Measurements from ENCODE around the gene TMEM151A.

TMEM151A gene

DNA sequence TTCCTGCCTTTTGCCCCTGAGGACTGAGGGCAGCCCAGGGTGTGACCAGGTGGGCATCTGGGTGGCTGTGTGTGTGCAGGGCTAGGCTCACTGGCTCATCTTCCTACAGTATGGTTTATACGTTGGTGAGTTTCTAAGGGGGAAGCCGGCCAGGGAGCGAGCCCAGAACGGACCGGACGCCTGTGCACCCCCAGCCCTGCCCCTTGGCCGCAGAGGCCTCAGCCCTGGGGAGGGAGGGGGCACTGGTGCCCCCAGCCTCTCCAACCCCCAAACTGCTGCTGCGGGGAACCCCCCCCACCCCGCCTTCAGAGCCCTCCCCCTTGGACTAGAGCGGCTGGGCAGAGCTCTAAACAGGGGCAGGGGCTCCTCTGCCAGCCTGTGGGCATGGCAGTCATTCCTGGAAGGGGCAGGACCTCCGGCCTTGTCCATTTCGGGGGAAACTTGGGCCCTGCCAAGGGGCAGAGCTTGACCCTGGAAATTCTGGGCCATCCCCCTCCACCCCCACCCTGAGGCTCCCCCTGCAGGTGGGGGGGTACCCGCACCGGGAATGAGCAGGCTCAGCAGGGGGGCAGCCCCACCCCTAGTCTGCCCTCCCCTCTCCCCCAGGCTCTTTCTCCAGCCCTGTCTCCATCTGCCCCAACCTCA lies 8.1 kb upstream of the TMEM151A start:
- DNase-seq: no peak

GRCh38 chr11:66284526-66285078 lies 7.1 kb upstream of the TMEM151A start:
- DNase-seq: no peak

GRCh38 chr11:66285250-66285947 lies 6.3 kb upstream of the TMEM151A start:
- no peak for DNase-seq

GRCh38 chr11:66286699-66287098 lies 5.0 kb upstream of the TMEM151A start:
- DNase-seq: no peak

GRCh38 chr11:66287211-66287888 lies 4.3 kb upstream of the TMEM151A start:
- DNase-seq: no peak

DNA sequence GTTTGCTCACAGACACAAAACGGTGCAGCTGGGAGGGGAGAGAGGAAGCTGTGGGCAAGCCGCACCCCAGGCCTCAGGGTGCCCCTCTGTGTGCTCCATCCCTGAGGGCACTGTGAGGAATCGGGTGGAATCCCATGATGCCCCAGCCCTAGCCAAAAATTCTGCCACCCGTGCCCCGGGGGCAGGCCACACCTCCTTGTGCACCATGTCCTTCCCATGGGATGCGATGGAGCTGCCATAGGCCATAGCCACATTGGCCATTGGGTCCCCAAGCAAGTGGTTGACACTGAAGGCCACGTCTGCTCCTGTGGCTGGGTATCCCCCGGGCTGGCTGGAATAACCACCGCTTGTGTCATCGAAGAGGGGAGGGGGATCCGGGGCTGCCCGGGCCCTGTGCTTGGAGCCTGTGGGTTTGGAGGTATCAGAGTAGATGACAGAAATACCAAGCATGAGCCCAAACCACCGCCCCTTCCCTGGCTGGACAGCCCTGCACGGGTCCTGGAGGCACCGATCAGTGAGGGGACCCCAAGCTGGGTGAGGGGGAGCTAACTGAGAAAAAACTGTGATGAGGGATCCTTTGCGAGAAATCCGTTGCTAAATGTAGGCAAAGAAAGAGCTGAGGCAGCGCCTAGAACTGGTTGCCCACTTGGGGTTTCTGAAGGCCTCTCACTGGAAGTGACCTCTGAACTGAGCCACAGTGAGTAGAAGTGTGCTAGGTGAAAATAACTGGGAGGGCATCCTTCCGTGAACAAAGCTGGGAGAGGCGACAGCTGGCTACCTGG lies 3.6 kb upstream of the TMEM151A start:
- no peak for DNase-seq

DNA sequence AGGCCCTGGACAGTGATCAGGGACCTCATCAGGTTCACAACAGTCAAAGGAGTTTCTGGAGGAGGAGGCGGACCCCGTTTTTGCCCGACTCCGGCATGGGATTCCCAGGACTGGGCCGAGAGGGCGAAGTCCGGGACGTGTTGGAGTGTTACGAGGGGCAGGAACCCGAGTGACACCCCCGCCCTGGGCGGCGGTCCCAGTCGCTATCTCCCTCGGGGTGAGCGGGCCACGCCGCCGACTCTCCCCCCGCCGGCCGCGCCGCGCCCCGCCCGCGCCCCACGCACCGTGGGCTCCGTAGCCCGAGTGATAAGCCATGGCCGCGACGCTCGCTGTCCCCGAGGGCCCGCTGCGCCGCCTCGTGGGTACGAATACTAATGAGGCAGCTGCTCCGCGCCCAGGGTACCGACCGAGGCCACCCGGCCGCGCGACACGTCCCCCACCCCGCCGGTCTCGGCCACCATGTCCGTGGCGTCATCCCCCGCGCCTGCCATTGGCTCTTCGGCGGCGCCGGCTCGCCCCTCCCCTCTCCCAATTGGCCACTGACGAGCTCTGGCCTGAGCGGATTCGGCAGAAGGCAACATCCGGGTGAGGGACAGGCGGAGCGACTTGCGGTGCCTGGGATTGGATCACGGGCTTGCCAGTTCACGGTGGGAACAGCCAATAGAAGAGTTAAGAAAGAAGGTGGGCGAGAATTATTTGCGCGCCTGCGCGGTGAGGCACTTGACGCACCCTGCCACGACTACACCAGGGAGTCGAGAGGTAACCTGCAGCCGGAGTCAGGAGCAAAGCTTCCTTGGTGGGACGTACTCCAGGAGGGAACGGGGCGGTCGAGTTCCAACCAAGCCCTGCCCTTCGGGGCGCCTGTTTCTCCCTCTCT lies 2.8 kb upstream of the TMEM151A start, which contains the start of gene YIF1A:
YIF1A (minus strand) TSS at position 473 of the 877 bp plus-strand sequence; CDS start at position 315, 158 bp downstream.
- peak; percentile 99 for DNase-seq

- no peak for DNase-seq
Measured at GRCh38 chr11:66289548-66290329, 2.0 kb upstream of the TMEM151A start.

GRCh38 chr11:66290330-66290621 lies 1.4 kb upstream of the TMEM151A start:
- no peak for DNase-seq

- no peak for DNase-seq
Measured at GRCh38 chr11:66291303-66291705, 390 bp upstream of the TMEM151A start.

DNA sequence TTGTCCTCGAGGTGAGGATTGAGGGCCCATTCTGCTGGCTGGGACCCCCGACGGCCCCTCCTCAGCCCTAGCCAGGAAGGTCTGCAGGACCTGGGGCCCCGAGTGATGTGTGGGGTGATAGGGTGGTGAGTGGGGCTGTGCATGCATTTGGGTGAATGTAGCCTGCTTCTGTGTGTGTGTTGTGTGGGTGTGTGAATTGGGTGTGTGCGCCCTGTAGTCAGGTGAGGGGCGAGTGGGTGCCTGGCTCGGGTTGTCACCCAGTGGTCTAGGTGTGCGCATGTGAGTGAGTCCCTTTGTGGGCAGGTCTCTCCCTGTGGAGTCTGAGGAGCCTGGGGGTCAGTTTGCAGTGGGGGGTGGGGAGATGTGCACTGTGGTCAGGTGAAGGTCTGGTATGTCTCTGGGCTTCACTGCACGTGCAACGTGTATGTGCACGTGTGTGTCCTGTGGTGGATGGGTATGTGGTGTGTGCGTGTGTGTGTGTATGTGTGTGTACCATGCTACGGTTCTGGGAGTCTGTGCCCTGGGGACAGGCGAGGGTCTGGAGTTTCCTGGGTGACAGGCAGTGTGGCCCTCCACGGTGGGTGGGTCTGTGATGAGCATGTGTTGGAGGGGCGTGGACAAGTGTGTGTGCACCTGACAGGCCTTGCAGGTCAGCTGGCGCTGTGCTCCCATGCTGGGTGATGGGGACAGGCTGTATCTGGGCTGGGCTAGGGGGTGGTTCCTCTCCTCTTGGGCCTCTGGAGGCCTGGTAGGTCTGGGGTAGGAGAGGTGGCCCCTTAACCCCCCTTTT lies 1.0 kb downstream of the TMEM151A start:
- DNase-seq: no peak

DNA sequence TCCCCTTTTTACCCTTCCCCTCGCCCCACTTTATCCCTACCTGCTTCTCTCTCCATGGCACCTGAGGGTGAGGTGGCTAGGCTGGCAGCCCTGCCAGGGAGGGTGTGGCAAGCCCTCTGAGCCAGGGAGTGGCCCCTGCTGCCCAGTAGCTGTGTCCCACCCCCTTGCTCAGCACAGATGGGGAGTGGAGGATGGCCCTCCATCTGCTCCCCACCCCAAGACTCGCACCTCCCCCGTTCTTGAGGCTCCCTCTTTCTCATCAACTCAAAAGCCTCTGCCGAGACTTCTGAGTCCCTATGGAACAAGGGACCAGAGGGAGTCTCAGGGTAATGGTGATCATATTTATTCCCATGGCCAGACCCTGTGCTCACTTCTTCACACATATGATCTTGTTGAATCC lies 1.7 kb downstream of the TMEM151A start:
- no peak for DNase-seq

- DNase-seq: no peak
Measured at GRCh38 chr11:66293777-66294625, 2.3 kb downstream of the TMEM151A start.

- no peak for DNase-seq
Measured at GRCh38 chr11:66294626-66295620, 3.2 kb downstream of the TMEM151A start.

DNA sequence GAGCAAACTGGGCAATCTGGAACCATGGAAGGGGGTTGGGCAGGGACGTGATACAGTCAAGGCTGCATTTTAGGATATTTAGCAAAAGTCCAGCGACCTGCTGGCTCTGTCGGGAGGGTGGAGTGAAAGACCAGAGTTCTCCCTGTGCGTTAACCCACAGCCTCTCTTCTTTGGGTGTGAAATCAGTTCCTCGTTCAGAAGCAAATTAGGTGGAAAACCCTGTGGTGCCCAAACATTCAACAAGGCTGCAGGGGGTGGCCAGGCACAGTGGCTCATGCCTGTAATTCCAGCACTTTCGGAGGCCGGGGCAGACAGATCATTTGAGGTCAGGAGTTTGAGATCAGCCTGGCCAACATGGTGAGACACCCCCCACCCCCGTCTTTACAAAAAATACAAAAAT lies 5.9 kb downstream of the TMEM151A start:
- no peak for DNase-seq

DNA sequence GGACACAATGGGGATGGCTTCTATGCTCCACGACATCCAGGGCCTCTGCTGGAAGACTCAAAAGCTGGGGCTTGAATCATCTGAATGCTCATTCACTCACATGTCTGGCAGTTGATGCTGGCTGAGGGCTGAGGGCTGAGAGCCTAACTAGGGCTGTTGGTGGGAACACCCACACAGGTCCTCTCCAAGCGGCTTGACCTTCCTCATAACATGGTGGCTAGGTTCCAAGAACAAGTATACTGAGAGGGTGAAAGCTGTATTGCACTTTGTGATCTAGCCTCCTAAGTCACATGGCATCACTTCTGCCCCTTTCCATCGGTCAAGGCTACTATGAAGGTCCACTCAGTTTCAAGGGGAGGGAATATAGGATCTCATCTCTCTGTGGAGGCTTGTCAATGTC lies 7.5 kb downstream of the TMEM151A start:
- no peak for DNase-seq

DNA sequence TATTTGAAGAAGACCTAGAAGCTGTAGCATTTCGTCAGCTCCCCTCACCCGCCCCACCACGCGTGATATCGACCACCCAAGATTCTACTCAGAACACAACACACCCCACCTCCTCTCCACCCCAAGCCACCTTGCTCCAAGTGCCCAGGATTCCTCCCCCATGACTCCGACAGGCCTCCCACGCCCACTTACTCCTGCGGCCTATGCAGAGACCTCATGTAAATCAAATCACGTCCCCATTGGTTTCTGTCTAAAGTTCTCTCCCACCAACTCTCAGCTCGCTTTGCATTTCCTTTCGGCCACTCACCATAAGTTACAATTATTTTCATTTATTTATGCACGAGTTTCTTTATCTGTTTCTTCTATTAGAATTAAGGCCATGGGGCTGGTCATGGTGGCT lies 11.0 kb downstream of the TMEM151A start:
- DNase-seq: no peak

DNA sequence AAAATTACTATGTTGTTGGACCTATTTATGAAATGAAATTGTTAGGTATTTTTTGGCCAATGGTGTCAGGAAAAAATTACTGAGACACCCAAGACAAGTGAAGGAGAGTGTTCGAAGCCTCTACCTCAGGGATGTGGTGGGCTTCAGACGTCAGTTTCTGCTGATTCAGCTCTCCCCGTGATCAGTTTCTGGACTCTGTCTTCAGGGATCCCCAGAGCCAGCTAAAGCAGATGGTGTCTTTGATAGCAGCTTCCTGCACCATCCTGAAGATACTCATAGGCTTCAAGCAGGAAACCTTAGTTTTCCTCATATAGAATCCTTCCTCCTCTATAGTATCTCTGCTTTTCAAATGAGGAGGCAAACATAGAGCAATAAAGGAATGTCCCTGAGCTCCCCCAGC lies 17.8 kb downstream of the TMEM151A start:
- DNase-seq: no peak

All from DMS153 (cell line).